ENCODE data around the gene RBM17.

DNA sequence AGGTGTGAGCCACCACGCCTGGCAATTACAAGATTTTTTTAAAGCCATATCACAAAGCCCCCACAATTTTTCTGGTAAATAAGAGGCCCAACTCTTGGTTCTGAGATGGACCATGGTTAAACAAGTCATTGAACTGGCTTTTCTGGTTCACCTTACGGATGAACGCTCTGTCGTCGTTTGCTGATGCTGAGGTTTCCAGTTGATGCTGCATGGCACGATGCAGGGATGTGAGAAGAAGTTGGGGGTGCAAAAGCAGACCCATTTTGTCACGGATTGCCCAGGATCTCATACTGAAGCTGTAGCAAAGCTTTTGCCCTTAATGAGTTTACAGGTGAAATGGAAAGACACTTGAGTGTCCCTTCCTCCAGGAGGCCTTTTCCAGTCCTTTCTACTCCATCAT, 24.7 kb upstream of the RBM17 start:
- TF ChIP-seq, protein P1, sequence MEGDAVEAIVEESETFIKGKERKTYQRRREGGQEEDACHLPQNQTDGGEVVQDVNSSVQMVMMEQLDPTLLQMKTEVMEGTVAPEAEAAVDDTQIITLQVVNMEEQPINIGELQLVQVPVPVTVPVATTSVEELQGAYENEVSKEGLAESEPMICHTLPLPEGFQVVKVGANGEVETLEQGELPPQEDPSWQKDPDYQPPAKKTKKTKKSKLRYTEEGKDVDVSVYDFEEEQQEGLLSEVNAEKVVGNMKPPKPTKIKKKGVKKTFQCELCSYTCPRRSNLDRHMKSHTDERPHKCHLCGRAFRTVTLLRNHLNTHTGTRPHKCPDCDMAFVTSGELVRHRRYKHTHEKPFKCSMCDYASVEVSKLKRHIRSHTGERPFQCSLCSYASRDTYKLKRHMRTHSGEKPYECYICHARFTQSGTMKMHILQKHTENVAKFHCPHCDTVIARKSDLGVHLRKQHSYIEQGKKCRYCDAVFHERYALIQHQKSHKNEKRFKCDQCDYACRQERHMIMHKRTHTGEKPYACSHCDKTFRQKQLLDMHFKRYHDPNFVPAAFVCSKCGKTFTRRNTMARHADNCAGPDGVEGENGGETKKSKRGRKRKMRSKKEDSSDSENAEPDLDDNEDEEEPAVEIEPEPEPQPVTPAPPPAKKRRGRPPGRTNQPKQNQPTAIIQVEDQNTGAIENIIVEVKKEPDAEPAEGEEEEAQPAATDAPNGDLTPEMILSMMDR (IDR thresholded peaks at IDR 0.05) = no peak
- TF ChIP-seq EP300 (IDR thresholded peaks at IDR 0.05) = no peak
